ENCODE measurements around the gene ARHGAP10.

DNA sequence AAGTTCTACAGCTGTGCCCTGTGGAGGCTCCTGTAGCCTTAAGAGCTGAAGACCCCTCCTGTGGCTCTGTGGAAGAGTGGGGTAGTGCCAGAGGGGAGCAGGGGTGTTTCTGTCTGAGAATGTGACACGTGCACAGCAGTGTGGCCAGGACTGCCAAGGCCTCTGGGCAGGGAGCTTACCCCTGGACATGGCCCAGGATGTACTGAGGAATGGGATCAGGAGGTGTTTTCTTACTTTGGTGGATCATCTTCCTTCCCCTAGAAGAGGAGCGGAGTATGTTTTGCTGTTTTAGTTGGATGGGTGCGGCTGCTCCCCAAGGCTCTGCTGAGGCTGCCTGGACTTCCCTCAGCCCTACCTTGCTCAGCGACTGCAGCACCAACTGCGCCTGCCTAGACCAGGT is 342.6 kb downstream of the ARHGAP10 start:
- TF ChIP-seq POLR2A (IDR thresholded peaks at IDR 0.05; ENCODE audit: low read depth, low read length) = no peak
- TF ChIP-seq TAF1 (IDR thresholded peaks at IDR 0.05; ENCODE audit: low read depth, low read length) = no peak
- TF ChIP-seq PAX5 (IDR thresholded peaks at IDR 0.05; ENCODE audit: insufficient read depth, low read length, severe bottlenecking) = no peak
- no peak for TF ChIP-seq POLR2AphosphoS5 (IDR thresholded peaks at IDR 0.05; ENCODE audit: low read depth, low read length)
- no peak for TF ChIP-seq POU2F2 (IDR thresholded peaks at IDR 0.05; ENCODE audit: low read depth, low read length)
- no peak for TF ChIP-seq SPI1 (IDR thresholded peaks at IDR 0.05; ENCODE audit: low read depth, low read length)
